PC-9 (cell line): ENCODE measurements around the gene GDPD5. TPM values are rescaled to one million over a fixed set of nuclear protein-coding genes. Genes with fewer than 3 reads are reported as not detected.

Experiments
- BruUV-seq: library from RNA; stranded (reverse); fragments of 400-500 nt; replicated peaks from 2 replicates; lab custom pipeline; 2021; lab: Mats Ljungman, UMichigan
- CTCF ChIA-PET: fragments of 300-600 bp; sonication (Branson Sonifier 250); formaldehyde crosslinking; loops from one replicate; lab custom pipeline; 2022; ENCODE audit warnings: antibody characterized with exemption; lab: Charles Lee
- POLR2A ChIA-PET: fragments of 300-600 bp; sonication (Branson Sonifier 250); formaldehyde crosslinking; loops from one replicate; lab custom pipeline; 2022; ENCODE audit warnings: antibody characterized with exemption; ENCODE audit not compliant: unreplicated experiment; lab: Charles Lee
- DNase-seq, 2 experiments: peaks; one replicate each; pipeline versions ENCODE4 v3.0.0 to v3.0.0-alpha.2; 2015 to 2022; ENCODE audit warnings: mixed read lengths in 1 of 2
- H2AFZ ChIP-seq: fragments of 200-600 bp; sonication (generic); 2 replicates; pipeline ENCODE4 v1.8.1; 2017; ENCODE audit warnings: antibody characterized with exemption
- H3F3A ChIP-seq: fragments of 200-600 bp; sonication (generic); 2 replicates; pipeline ENCODE4 v1.8.1; 2017; ENCODE audit warnings: antibody characterized with exemption, mild to moderate bottlenecking, low read depth; ENCODE audit not compliant: insufficient read depth
- H3K27ac ChIP-seq: fragments of 200-600 bp; sonication (generic); 2 replicates; pipeline ENCODE4 v1.6.1; 2016; ENCODE audit warnings: mixed run types
- H3K27me3 ChIP-seq: fragments of 200-600 bp; sonication (generic); 2 replicates; pipeline ENCODE4 v1.6.1; 2016; ENCODE audit warnings: low read depth, mixed run types; ENCODE audit not compliant: insufficient read depth
- H3K36me3 ChIP-seq: fragments of 200-600 bp; sonication (generic); 2 replicates; pipeline ENCODE4 v1.6.1; 2016; ENCODE audit warnings: low read depth, mixed run types
- H3K4me1 ChIP-seq: fragments of 200-600 bp; sonication (generic); replicated peaks from 2 replicates; pipeline ENCODE4 v1.6.1; 2016; ENCODE audit warnings: mixed run types; ENCODE audit not compliant: insufficient read depth
- H3K4me2 ChIP-seq: fragments of 200-600 bp; sonication (generic); 2 replicates; pipeline ENCODE4 v1.6.1; 2017; ENCODE audit warnings: mixed run types
- H3K4me3 ChIP-seq: fragments of 200-600 bp; sonication (generic); 2 replicates; pipeline ENCODE4 v1.6.1; 2016; ENCODE audit warnings: mixed run types
- H3K79me2 ChIP-seq: fragments of 200-600 bp; sonication (generic); 2 replicates; pipeline ENCODE4 v1.6.1; 2017; ENCODE audit warnings: low read depth, mixed run types
- H3K9me2 ChIP-seq: fragments of 200-600 bp; sonication (generic); 2 replicates; pipeline ENCODE4 v1.8.1; 2017; ENCODE audit warnings: mild to moderate bottlenecking; ENCODE audit not compliant: insufficient read depth
- H3K9me3 ChIP-seq: fragments of 200-600 bp; sonication (generic); 2 replicates; pipeline ENCODE4 v1.8.1; 2016; ENCODE audit warnings: low read depth; ENCODE audit not compliant: insufficient read depth
- H4K20me1 ChIP-seq: fragments of 200-600 bp; sonication (generic); 2 replicates; pipeline ENCODE4 v1.8.1; 2017; ENCODE audit not compliant: insufficient read depth
- CTCF ChIP-seq: fragments of 200-600 bp; sonication (generic); conservative IDR thresholded peaks from 2 replicates; pipeline ENCODE4 v1.6.1; 2017; ENCODE audit warnings: mixed run types, antibody characterized with exemption, mild to moderate bottlenecking, moderate library complexity
- EZH2 ChIP-seq: fragments of 200-600 bp; sonication (generic); IDR thresholded peaks from 2 replicates; pipeline ENCODE4 v1.8.0; 2017; ENCODE audit warnings: antibody characterized with exemption, low read depth
- intact Hi-C: fragments of 100-400 bp; cut with micrococcal nuclease; formaldehyde crosslinking; loops from one replicate; pipeline ENCODE4 v1.10.0; 2022; ENCODE audit not compliant: unreplicated experiment
- total RNA-seq: library from RNA; stranded (reverse); gene quantifications from 2 replicates; pipeline ENCODE4 v1.2.3, GENCODE V29; 2021

Gene GDPD5
- total RNA-seq, 1 experiment from 2014 or later, result 7.9 TPM

- Histone ChIP-seq H4K20me1 (no peaks in the 10 kb centered on the region), H3K9me2 (no peaks in the 10 kb centered on the region), H3K4me3 (no peak overlapping the region), H3K27me3 (no peaks in the 10 kb centered on the region; the same call in 1 of the 2 replicates), H3F3A (no peaks in the 10 kb centered on the region), H3K36me3 (no peaks in the 10 kb centered on the region), H2AFZ (no peak overlapping the region), H3K4me1 (no peaks in the 10 kb centered on the region), H3K27ac (no peak overlapping the region), H3K9me3 (no peaks in the 10 kb centered on the region), H3K79me2 (no peaks in the 10 kb centered on the region), H3K4me2 (no peak overlapping the region)
- intact Hi-C loops, result loop anchor here (5.0 kb wide), 2 partner anchors 55 to 115 kb away; no protein-coding TSS in a partner anchor
- CTCF ChIA-PET, result no interaction called here
- DNase-seq, result no peak
- POLR2A ChIA-PET, result no interaction called here
- TF ChIP-seq CTCF, result no peak
- TF ChIP-seq EZH2, result no peak
- no TSS peak for BruUV-seq
Observed at GRCh38 chr11:75442161-75442885, 83.4 kb downstream of the GDPD5 start.

- no peaks in the 10 kb centered on the region for H4K20me1 ChIP-seq
- no peak overlapping the region for H3K4me2 ChIP-seq
- ChIA-PET POLR2A (no interaction called here), CTCF (interaction anchor here (0.6 kb wide), 1 partner anchor 12 kb away, joined by 4 read pairs; no protein-coding TSS in a partner anchor)
- no peaks in the 10 kb centered on the region for H3F3A ChIP-seq
- H3K36me3 ChIP-seq, result no peaks in the 10 kb centered on the region
- no peak overlapping the region for H2AFZ ChIP-seq
- H3K79me2 ChIP-seq, result no peaks in the 10 kb centered on the region
- H3K27ac ChIP-seq, result no peak overlapping the region
- DNase-seq, result no peak
- intact Hi-C loops, result loop anchor here (5.0 kb wide), 2 partner anchors 54 to 114 kb away; no protein-coding TSS in a partner anchor
- no peaks in the 10 kb centered on the region for H3K9me3 ChIP-seq
- BruUV-seq, result no TSS peak
- H3K4me3 ChIP-seq, result no peak overlapping the region
- H3K4me1 ChIP-seq, result no peaks in the 10 kb centered on the region
- H3K27me3 ChIP-seq, result no peaks in the 10 kb centered on the region; the same call in 1 of the 2 replicates
- TF ChIP-seq EZH2 (no peak), CTCF (no peak)
- no peaks in the 10 kb centered on the region for H3K9me2 ChIP-seq
Observed at GRCh38 chr11:75441804-75442132, 84.0 kb downstream of the GDPD5 start.

- Histone ChIP-seq H3K4me2 (no peak overlapping the region), H3K9me3 (no peaks in the 10 kb centered on the region), H3K27me3 (no peaks in the 10 kb centered on the region; the same call in 1 of the 2 replicates), H4K20me1 (no peaks in the 10 kb centered on the region), H3K27ac (no peak overlapping the region), H3K36me3 (no peaks in the 10 kb centered on the region), H3F3A (no peaks in the 10 kb centered on the region), H2AFZ (no peak overlapping the region), H3K4me1 (no peaks in the 10 kb centered on the region), H3K9me2 (no peaks in the 10 kb centered on the region), H3K79me2 (no peaks in the 10 kb centered on the region), H3K4me3 (no peak overlapping the region)
- intact Hi-C loops, result loop anchor here (5.0 kb wide), 2 partner anchors 54 to 114 kb away; no protein-coding TSS in a partner anchor
- DNase-seq, result no peak
- POLR2A ChIA-PET, result no interaction called here
- TF ChIP-seq CTCF (no peak), EZH2 (no peak)
- CTCF ChIA-PET, result interaction anchor here (0.6 kb wide), 1 partner anchor 12 kb away, joined by 4 read pairs; no protein-coding TSS in a partner anchor
- no TSS peak for BruUV-seq
Observed at GRCh38 chr11:75440960-75441803, 84.6 kb downstream of the GDPD5 start.
